22Rv1 (cell line): ENCODE measurements around the gene MUL1.

Experiments used
- ZFX ChIP-seq: fragments of 450-650 bp; IDR thresholded peaks from 2 replicates; pipeline ENCODE4 v1.6.1; 2017; ENCODE audit warnings: antibody characterized with exemption, borderline replicate concordance
- TF ChIP-seq, protein P1 (sequence below): fragments of 450-650 bp; IDR thresholded peaks from 2 replicates; pipeline ENCODE4 v1.5.1; 2017; ENCODE audit warnings: mild to moderate bottlenecking

DNA sequence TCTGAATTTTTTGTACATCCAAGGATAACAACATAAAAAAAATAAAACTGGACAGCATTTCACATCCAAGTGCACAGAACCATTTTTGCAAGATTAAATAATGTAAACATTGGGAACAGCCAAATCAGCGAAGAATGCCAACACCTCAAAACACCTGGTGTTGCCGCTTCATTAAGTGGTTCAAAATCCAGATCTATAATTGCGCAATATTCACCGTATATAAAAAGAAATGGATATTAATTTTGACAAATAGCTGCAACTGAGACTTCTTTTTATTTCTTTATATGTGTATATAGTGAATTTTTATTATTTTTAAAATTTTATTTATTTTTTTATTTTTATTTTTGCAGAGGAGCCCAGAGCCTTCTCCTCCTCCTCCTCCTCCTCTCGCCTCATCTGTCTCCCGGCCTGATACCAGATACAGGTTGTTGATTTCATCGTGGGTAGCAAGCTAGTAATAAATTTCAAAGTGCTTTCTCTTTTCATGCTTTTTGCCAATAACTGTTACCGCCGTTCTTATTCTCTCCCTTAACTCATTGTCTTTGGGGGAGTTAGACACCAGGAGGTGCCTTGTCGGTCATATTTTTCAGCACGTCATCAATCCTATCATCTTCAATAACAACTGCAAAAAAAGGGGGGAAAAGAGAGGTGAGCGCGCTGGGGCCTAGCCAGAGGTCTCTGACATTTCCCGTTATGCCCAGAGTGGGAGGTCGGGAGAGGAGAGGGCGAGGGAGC, 24.7 kb downstream of the MUL1 start:
- TF ChIP-seq, protein P1, sequence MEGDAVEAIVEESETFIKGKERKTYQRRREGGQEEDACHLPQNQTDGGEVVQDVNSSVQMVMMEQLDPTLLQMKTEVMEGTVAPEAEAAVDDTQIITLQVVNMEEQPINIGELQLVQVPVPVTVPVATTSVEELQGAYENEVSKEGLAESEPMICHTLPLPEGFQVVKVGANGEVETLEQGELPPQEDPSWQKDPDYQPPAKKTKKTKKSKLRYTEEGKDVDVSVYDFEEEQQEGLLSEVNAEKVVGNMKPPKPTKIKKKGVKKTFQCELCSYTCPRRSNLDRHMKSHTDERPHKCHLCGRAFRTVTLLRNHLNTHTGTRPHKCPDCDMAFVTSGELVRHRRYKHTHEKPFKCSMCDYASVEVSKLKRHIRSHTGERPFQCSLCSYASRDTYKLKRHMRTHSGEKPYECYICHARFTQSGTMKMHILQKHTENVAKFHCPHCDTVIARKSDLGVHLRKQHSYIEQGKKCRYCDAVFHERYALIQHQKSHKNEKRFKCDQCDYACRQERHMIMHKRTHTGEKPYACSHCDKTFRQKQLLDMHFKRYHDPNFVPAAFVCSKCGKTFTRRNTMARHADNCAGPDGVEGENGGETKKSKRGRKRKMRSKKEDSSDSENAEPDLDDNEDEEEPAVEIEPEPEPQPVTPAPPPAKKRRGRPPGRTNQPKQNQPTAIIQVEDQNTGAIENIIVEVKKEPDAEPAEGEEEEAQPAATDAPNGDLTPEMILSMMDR: no peak
- TF ChIP-seq ZFX: no peak
